CD4-positive, alpha-beta T cell treated with Interleukin-2 at 100 ng/mL for 4 hours (primary cell): ENCODE data around the gene SBNO1.
A peak's percentile ranks its signal among the peaks of the same experiment; 100 is the strongest.
"Not testable (repeated sequence)": the region's sequence is repeated elsewhere in the genome, so short reads cannot be mapped to it uniquely, and the experiment has no call there.

Experiments used
- DNase-seq: peaks from one replicate; pipeline ENCODE4 v3.0.0-alpha.2; 2020; ENCODE audit warnings: low spot score

Gene SBNO1

GRCh38 chr12:123346946-123347345 lies 17.7 kb downstream of the SBNO1 start:
- no peak for DNase-seq

GRCh38 chr12:123344086-123344485 lies 20.6 kb downstream of the SBNO1 start:
- no peak for DNase-seq

- DNase-seq, result no peak
These were observed 27.6 kb downstream of the SBNO1 start for GRCh38 chr12:123337070-123337469.

- DNase-seq, result no peak
These were observed 28.1 kb downstream of the SBNO1 start for GRCh38 chr12:123336530-123336929.

- DNase-seq, result no peak
These were observed 29.2 kb downstream of the SBNO1 start for GRCh38 chr12:123335490-123335889.

GRCh38 chr12:123329799-123330198 lies 34.8 kb downstream of the SBNO1 start:
- no peak for DNase-seq

GRCh38 chr12:123319826-123320225 lies 44.8 kb downstream of the SBNO1 start:
- DNase-seq, result no peak

- DNase-seq, result no peak
These were observed 45.4 kb downstream of the SBNO1 start for GRCh38 chr12:123319273-123319672.

GRCh38 chr12:123313046-123313445 lies 51.6 kb downstream of the SBNO1 start:
- DNase-seq, result not testable (repeated sequence)

- no peak for DNase-seq
These were observed 58.4 kb downstream of the SBNO1 start for GRCh38 chr12:123306200-123306599.

- no peak for DNase-seq
These were observed 59.5 kb downstream of the SBNO1 start for GRCh38 chr12:123305136-123305535.

- DNase-seq, result no peak
These were observed 71.4 kb downstream of the SBNO1 start for GRCh38 chr12:123293178-123293760.

GRCh38 chr12:123289911-123290310 lies 74.7 kb downstream of the SBNO1 start:
- no peak for DNase-seq

GRCh38 chr12:123288751-123289346 lies 75.8 kb downstream of the SBNO1 start:
- no peak for DNase-seq

- no peak for DNase-seq
These were observed 77.8 kb downstream of the SBNO1 start for GRCh38 chr12:123286652-123287373.

GRCh38 chr12:123284669-123285068 lies 80.0 kb downstream of the SBNO1 start:
- no peak for DNase-seq

GRCh38 chr12:123283461-123283860 lies 81.2 kb downstream of the SBNO1 start:
- DNase-seq, result no peak

- no peak for DNase-seq
These were observed 82.5 kb downstream of the SBNO1 start for GRCh38 chr12:123282111-123282510.

- DNase-seq, result no peak
These were observed 83.7 kb downstream of the SBNO1 start for GRCh38 chr12:123280971-123281370.

- DNase-seq, result no peak
These were observed 86.5 kb downstream of the SBNO1 start for GRCh38 chr12:123278101-123278627.

GRCh38 chr12:123273166-123273565 lies 91.5 kb downstream of the SBNO1 start:
- DNase-seq, result no peak

- peak; percentile 72 for DNase-seq
These were observed 93.5 kb downstream of the SBNO1 start for GRCh38 chr12:123271001-123271668.
